ENCODE data around the gene INSL3.
"Not testable (repeated sequence)": the region's sequence is repeated elsewhere in the genome, so short reads cannot be mapped to it uniquely, and the experiment has no call there.

Gene INSL3

GRCh38 chr19:17802137-17802858 lies 19.0 kb downstream of the INSL3 start:
- no peaks in the 10 kb centered on the region for H3K79me2 ChIP-seq (ENCODE audit: insufficient read depth, low read length)
- no peak overlapping the region for H2AFZ ChIP-seq (ENCODE audit: low read depth, low read length)
- peaks cover 2% of the 10 kb centered on the region for H3K27me3 ChIP-seq (ENCODE audit: insufficient read depth, low read length, poor library complexity)
- H3K4me3 ChIP-seq (ENCODE audit: low read depth in 1 of 2, low read length in 2 of 2), result no peak overlapping the region
- H3K27ac ChIP-seq (ENCODE audit: low read length), result no peak overlapping the region
- H3K36me3 ChIP-seq (ENCODE audit: insufficient read depth, low read length), result no peaks in the 10 kb centered on the region
- no peaks in the 10 kb centered on the region for H3K9me3 ChIP-seq (ENCODE audit: insufficient read depth, low read length, severe bottlenecking)
- peaks cover 6% of the 10 kb centered on the region; the same call in 1 of the 2 replicates for H3K4me1 ChIP-seq (ENCODE audit: insufficient read depth, low read length)
- H3K9ac ChIP-seq (ENCODE audit: low read depth, low read length), result no peak overlapping the region
- TF ChIP-seq CTCF (IDR thresholded peaks at IDR 0.05; ENCODE audit: borderline replicate concordance, extremely low read depth, low read length, poor library complexity, severe bottlenecking) (no peak), EZH2 (IDR thresholded peaks at IDR 0.05; ENCODE audit: borderline replicate concordance, low read depth, low read length, severe bottlenecking) (no peak)
- ATAC-seq (ENCODE audit: insufficient read depth, low read depth) (no peak), DNase-seq (no peak)
- H3K4me2 ChIP-seq (ENCODE audit: insufficient read depth, low read length), result no peak overlapping the region
- no peaks in the 10 kb centered on the region for H4K20me1 ChIP-seq (ENCODE audit: insufficient read depth, low read length)

GRCh38 chr19:17798599-17798998 lies 22.7 kb downstream of the INSL3 start:
- not testable (repeated sequence) for H3K4me3 ChIP-seq (ENCODE audit: low read depth in 1 of 2, low read length in 2 of 2); ATAC-seq (ENCODE audit: insufficient read depth, low read depth); H3K27ac ChIP-seq (ENCODE audit: low read length); H3K4me1 ChIP-seq (ENCODE audit: insufficient read depth, low read length); H3K27me3 ChIP-seq (ENCODE audit: insufficient read depth, low read length, poor library complexity); H2AFZ ChIP-seq (ENCODE audit: low read depth, low read length); H3K4me2 ChIP-seq (ENCODE audit: insufficient read depth, low read length); H3K36me3 ChIP-seq (ENCODE audit: insufficient read depth, low read length); H3K9ac ChIP-seq (ENCODE audit: low read depth, low read length); DNase-seq; H3K79me2 ChIP-seq (ENCODE audit: insufficient read depth, low read length); H3K9me3 ChIP-seq (ENCODE audit: insufficient read depth, low read length, severe bottlenecking); H4K20me1 ChIP-seq (ENCODE audit: insufficient read depth, low read length)

- no peak overlapping the region for H3K27ac ChIP-seq (ENCODE audit: low read length)
- H3K9ac ChIP-seq (ENCODE audit: low read depth, low read length), result no peak overlapping the region
- DNase-seq, result no peak
- H3K4me2 ChIP-seq (ENCODE audit: insufficient read depth, low read length), result no peak overlapping the region
- no peaks in the 10 kb centered on the region for H3K9me3 ChIP-seq (ENCODE audit: insufficient read depth, low read length, severe bottlenecking)
- no peak overlapping the region for H3K4me3 ChIP-seq (ENCODE audit: low read depth in 1 of 2, low read length in 2 of 2)
- H3K27me3 ChIP-seq (ENCODE audit: insufficient read depth, low read length, poor library complexity), result no peaks in the 10 kb centered on the region
- no peaks in the 10 kb centered on the region for H4K20me1 ChIP-seq (ENCODE audit: insufficient read depth, low read length)
- no peak overlapping the region for H2AFZ ChIP-seq (ENCODE audit: low read depth, low read length)
- ATAC-seq (ENCODE audit: insufficient read depth, low read depth), result no peak
- no peaks in the 10 kb centered on the region for H3K4me1 ChIP-seq (ENCODE audit: insufficient read depth, low read length)
- H3K79me2 ChIP-seq (ENCODE audit: insufficient read depth, low read length), result no peaks in the 10 kb centered on the region
- TF ChIP-seq EZH2 (IDR thresholded peaks at IDR 0.05; ENCODE audit: borderline replicate concordance, low read depth, low read length, severe bottlenecking), result no peak
- no peak for TF ChIP-seq CTCF (IDR thresholded peaks at IDR 0.05; ENCODE audit: borderline replicate concordance, extremely low read depth, low read length, poor library complexity, severe bottlenecking)
- no peaks in the 10 kb centered on the region for H3K36me3 ChIP-seq (ENCODE audit: insufficient read depth, low read length)
These were observed 23.7 kb downstream of the INSL3 start for GRCh38 chr19:17797424-17798201.

- Histone ChIP-seq H4K20me1 (ENCODE audit: insufficient read depth, low read length) (no peaks in the 10 kb centered on the region), H3K4me3 (ENCODE audit: low read depth in 1 of 2, low read length in 2 of 2) (no peak overlapping the region), H2AFZ (ENCODE audit: low read depth, low read length) (no peak overlapping the region), H3K27ac (ENCODE audit: low read length) (no peak overlapping the region), H3K4me2 (ENCODE audit: insufficient read depth, low read length) (no peak overlapping the region), H3K9ac (ENCODE audit: low read depth, low read length) (no peak overlapping the region), H3K4me1 (ENCODE audit: insufficient read depth, low read length) (no peaks in the 10 kb centered on the region), H3K36me3 (ENCODE audit: insufficient read depth, low read length) (no peaks in the 10 kb centered on the region), H3K79me2 (ENCODE audit: insufficient read depth, low read length) (no peaks in the 10 kb centered on the region), H3K9me3 (ENCODE audit: insufficient read depth, low read length, severe bottlenecking) (no peaks in the 10 kb centered on the region), H3K27me3 (ENCODE audit: insufficient read depth, low read length, poor library complexity) (no peaks in the 10 kb centered on the region)
- TF ChIP-seq CTCF (IDR thresholded peaks at IDR 0.05; ENCODE audit: borderline replicate concordance, extremely low read depth, low read length, poor library complexity, severe bottlenecking), result no peak
- no peak for TF ChIP-seq EZH2 (IDR thresholded peaks at IDR 0.05; ENCODE audit: borderline replicate concordance, low read depth, low read length, severe bottlenecking)
- ATAC-seq (ENCODE audit: insufficient read depth, low read depth) (no peak), DNase-seq (no peak)
These were observed 24.4 kb downstream of the INSL3 start for GRCh38 chr19:17796838-17797423.

Measured in DND-41 (cell line).